HepG2 (cell line): ENCODE results near the gene ACADVL. TPM values are rescaled to one million over a fixed set of nuclear protein-coding genes. Genes with fewer than 3 reads are reported as not detected.

ENCODE experiments used
- ARHGAP35 ChIP-seq: sonication (generic); formaldehyde crosslinking; IDR thresholded peaks from 2 replicates; pipeline ENCODE4 v1.9.0; 2022; ENCODE audit warnings: mild to moderate bottlenecking, inconsistent platforms, moderate library complexity, missing genetic modification reagents, borderline replicate concordance
- CAMTA2 ChIP-seq: sonication (generic); formaldehyde crosslinking; IDR thresholded peaks from 2 replicates; pipeline ENCODE4 v1.4.0; 2020; ENCODE audit warnings: mild to moderate bottlenecking, missing genetic modification reagents, borderline replicate concordance
- DPF2 ChIP-seq: sonication (generic); formaldehyde crosslinking; IDR thresholded peaks from 2 replicates; pipeline ENCODE4 v1.4.0; 2020; ENCODE audit warnings: mild to moderate bottlenecking, low read depth, missing genetic modification reagents, borderline replicate concordance
- ELF3 ChIP-seq: IDR thresholded peaks from 2 replicates; pipeline ENCODE4 v1.6.1; 2016; ENCODE audit warnings: missing genetic modification reagents, missing compliant biosample characterization
- FOXO1 ChIP-seq: sonication (generic); formaldehyde crosslinking; IDR thresholded peaks from 2 replicates; pipeline ENCODE4 v1.4.0; 2020; ENCODE audit warnings: missing genetic modification reagents
- FOXP1 ChIP-seq, 2 experiments: fragments of 450-650 bp in 1 of 2; IDR thresholded peaks; 2 replicates each; pipeline ENCODE4 v1.6.1; 2017 to 2018; ENCODE audit warnings: antibody characterized with exemption in 1 of 2
- GTF3A ChIP-seq: sonication (generic); formaldehyde crosslinking; conservative IDR thresholded peaks from 2 replicates; pipeline ENCODE4 v1.4.0; 2020; ENCODE audit warnings: mild to moderate bottlenecking, missing genetic modification reagents
- HNF4A ChIP-seq: sonication (generic); formaldehyde crosslinking; IDR thresholded peaks from 2 replicates; pipeline ENCODE4 v1.4.0; 2020; ENCODE audit warnings: missing genetic modification reagents
- KDM1A ChIP-seq: IDR thresholded peaks from 2 replicates; pipeline ENCODE4 v1.6.1; 2016; ENCODE audit warnings: missing compliant biosample characterization
- MTA1 ChIP-seq: sonication (generic); formaldehyde crosslinking; IDR thresholded peaks from 2 replicates; pipeline ENCODE4 v1.4.0; 2020; ENCODE audit warnings: missing genetic modification reagents, mild to moderate bottlenecking, borderline replicate concordance
- MYNN ChIP-seq: sonication (generic); formaldehyde crosslinking; IDR thresholded peaks from 2 replicates; pipeline ENCODE4 v1.4.0; 2020; ENCODE audit warnings: mild to moderate bottlenecking, low read depth, missing genetic modification reagents
- NKX3-1 ChIP-seq: sonication (generic); formaldehyde crosslinking; IDR thresholded peaks from 2 replicates; pipeline ENCODE4 v1.5.0; 2020; ENCODE audit warnings: missing genetic modification reagents
- NRL ChIP-seq: sonication (generic); formaldehyde crosslinking; IDR thresholded peaks from 2 replicates; pipeline ENCODE4 v1.5.0; 2020; ENCODE audit warnings: missing genetic modification reagents, mild to moderate bottlenecking, moderate library complexity, borderline replicate concordance
- PLRG1 ChIP-seq: fragments of 450-650 bp; conservative IDR thresholded peaks from 2 replicates; pipeline ENCODE4 v1.6.1; 2016
- POLR2AphosphoS2 ChIP-seq: IDR thresholded peaks from 2 replicates; pipeline ENCODE4 v1.6.1; 2011; ENCODE audit warnings: low read depth, low read length, improper control_type of control experiment
- PRPF4 ChIP-seq: fragments of 200-400 bp; formaldehyde crosslinking; IDR thresholded peaks from 2 replicates; pipeline ENCODE4 v1.6.1; 2016; ENCODE audit warnings: low read length, low read depth; ENCODE audit not compliant: poor library complexity, severe bottlenecking
- RCOR2 ChIP-seq: IDR thresholded peaks from 2 replicates; pipeline ENCODE4 v1.6.1; 2016; ENCODE audit warnings: missing biosample characterization, missing genetic modification reagents
- REPIN1 ChIP-seq: sonication (generic); formaldehyde crosslinking; IDR thresholded peaks from 2 replicates; pipeline ENCODE4 v1.8.0; 2022; ENCODE audit warnings: missing genetic modification reagents, low read depth, mild to moderate bottlenecking, borderline replicate concordance
- RNF2 ChIP-seq: fragments of 450-650 bp; conservative IDR thresholded peaks from 2 replicates; pipeline ENCODE4 v1.6.1; 2016; ENCODE audit warnings: low read depth
- SALL1 ChIP-seq: sonication (generic); formaldehyde crosslinking; IDR thresholded peaks from 2 replicates; pipeline ENCODE4 v1.8.0; 2022; ENCODE audit warnings: mild to moderate bottlenecking, missing genetic modification reagents
- SMAD9 ChIP-seq: sonication (generic); formaldehyde crosslinking; IDR thresholded peaks from 2 replicates; pipeline ENCODE4 v1.5.1; 2020; ENCODE audit warnings: mild to moderate bottlenecking, missing genetic modification reagents
- SOX6 ChIP-seq, 2 experiments: fragments of 450-650 bp in 1 of 2; sonication (generic) in 1 of 2; formaldehyde crosslinking in 1 of 2; IDR thresholded peaks; 2 replicates each; pipeline versions ENCODE4 v1.4.0 to v1.6.1; 2017 to 2020; ENCODE audit warnings: antibody characterized with exemption in 1 of 2, mild to moderate bottlenecking in 1 of 2, missing genetic modification reagents in 1 of 2
- THAP9 ChIP-seq: sonication (generic); formaldehyde crosslinking; IDR thresholded peaks from 2 replicates; pipeline ENCODE4; 2020; ENCODE audit warnings: missing genetic modification reagents, mild to moderate bottlenecking, borderline replicate concordance
- ZFP41 ChIP-seq: sonication (generic); formaldehyde crosslinking; IDR thresholded peaks from 2 replicates; pipeline ENCODE4 v1.4.0; 2020; ENCODE audit warnings: mild to moderate bottlenecking, missing genetic modification reagents, borderline replicate concordance
- ZMYM2 ChIP-seq: sonication (generic); formaldehyde crosslinking; IDR thresholded peaks from 2 replicates; pipeline ENCODE4 v1.8.0; 2022; ENCODE audit warnings: mild to moderate bottlenecking, missing genetic modification reagents
- ZNF136 ChIP-seq: sonication (generic); formaldehyde crosslinking; IDR thresholded peaks from 2 replicates; pipeline ENCODE4 v1.8.1; 2022; ENCODE audit warnings: low read depth, mild to moderate bottlenecking, moderate library complexity, missing genetic modification reagents
- ZNF235 ChIP-seq: sonication (generic); formaldehyde crosslinking; IDR thresholded peaks from 2 replicates; pipeline ENCODE4 v1.8.1; 2023; ENCODE audit warnings: mild to moderate bottlenecking, missing genetic modification reagents, borderline replicate concordance
- ZNF33B ChIP-seq: sonication (generic); formaldehyde crosslinking; IDR thresholded peaks from 2 replicates; pipeline ENCODE4 v1.5.1; 2020; ENCODE audit warnings: mild to moderate bottlenecking, missing genetic modification reagents
- ZNF430 ChIP-seq: sonication (generic); formaldehyde crosslinking; IDR thresholded peaks from 2 replicates; pipeline ENCODE4 v1.9.0; 2021; ENCODE audit warnings: mild to moderate bottlenecking, missing genetic modification reagents
- polyA plus RNA-seq, 8 experiments: library from polyadenylated mRNA; depleted of rRNA in 3 of 8; stranded (reverse) in 7 of 8; unstranded in 1 of 8; fragments of >200 nt; fragmentation: Illumina TruSeq in 4 of 8; extraction: Trizol in 4 of 8; gene quantifications; 2 replicates each; pipeline versions ENCODE4 v1.2.1 to v1.2.3, GENCODE V29; 2011 to 2016; ENCODE audit warnings: low read depth in 4 of 8, missing spikeins in 1 of 8, mixed read lengths in 1 of 8; ENCODE audit not compliant: insufficient read depth in 1 of 8
- total RNA-seq, 5 experiments: library from RNA; depleted of rRNA; stranded (reverse); fragments of >200 nt; fragmentation: Illumina TruSeq; extraction: Trizol; gene quantifications; 2 replicates each; pipeline ENCODE4 v1.2.3, GENCODE V29; 2016; ENCODE audit warnings: low read depth in 1 of 5

The ACADVL gene
- total and polyA plus RNA-seq, 2 of the 13 experiments (the other 11 are each of a cell fraction or from before 2014, with no cell fraction given), result 219 to 412 TPM

- no peak for TF ChIP-seq RNF2
- peak; percentile 53; the same call in 1 of the 2 replicates for TF ChIP-seq THAP9
- TF ChIP-seq ZNF136 (CRISPR knock-in tag), result no peak
- TF ChIP-seq POLR2AphosphoS2, result no peak; the same call in 1 of the 2 replicates
- no peak for TF ChIP-seq SOX6 (IDR thresholded peaks at IDR 0.05)
- TF ChIP-seq SOX6 (CRISPR knock-in tag; IDR thresholded peaks at IDR 0.05), result peak; percentile 82
- peak; percentile 89; the same call in 1 of the 2 replicates for TF ChIP-seq ZNF235 (CRISPR knock-in tag)
- peak; percentile 84 for TF ChIP-seq SALL1
- peak; percentile 99 for TF ChIP-seq RCOR2 (CRISPR knock-in tag)
- TF ChIP-seq ELF3, result peak; percentile 91
- TF ChIP-seq SMAD9 (CRISPR knock-in tag), result no peak
- peak; percentile 81 for TF ChIP-seq ZNF430 (CRISPR knock-in tag)
- TF ChIP-seq KDM1A, result peak; percentile 100
- TF ChIP-seq ZFP41 (CRISPR knock-in tag), result no peak
- TF ChIP-seq DPF2 (CRISPR knock-in tag), result peak; percentile 25
- TF ChIP-seq ARHGAP35 (CRISPR knock-in tag), result no peak
- no peak; the same call in 1 of the 2 replicates for TF ChIP-seq REPIN1 (CRISPR knock-in tag)
- peak; percentile 61; the same call in 1 of the 2 replicates for TF ChIP-seq FOXO1
- no peak for TF ChIP-seq NKX3-1 (CRISPR knock-in tag)
- peak; percentile 65; the same call in 1 of the 2 replicates for TF ChIP-seq CAMTA2 (CRISPR knock-in tag)
- no peak for TF ChIP-seq PLRG1
- peak; percentile 88 for TF ChIP-seq PRPF4
- no peak; the same call in 1 of the 2 replicates for TF ChIP-seq FOXP1 (IDR thresholded peaks at IDR 0.05)
- peak; percentile 59 for TF ChIP-seq FOXP1 (CRISPR knock-in tag; IDR thresholded peaks at IDR 0.05)
- TF ChIP-seq ZNF33B (CRISPR knock-in tag), result no peak
- peak; percentile 67; the same call in 1 of the 2 replicates for TF ChIP-seq MTA1 (CRISPR knock-in tag)
- TF ChIP-seq NRL, result peak; percentile 53; the same call in 1 of the 2 replicates
- peak; percentile 96 for TF ChIP-seq HNF4A
- peak; percentile 99 for TF ChIP-seq ZMYM2 (CRISPR knock-in tag)
- TF ChIP-seq MYNN (CRISPR knock-in tag), result no peak
- no peak for TF ChIP-seq GTF3A (CRISPR knock-in tag)
Observed at GRCh38 chr17:7179317-7180254, 40.2 kb upstream of the ACADVL start, which contains the start of gene ASGR1 (continued).
